ENCODE data around the gene CRISP2.
"Not testable (repeated sequence)": the region's sequence is repeated elsewhere in the genome, so short reads cannot be mapped to it uniquely, and the experiment has no call there.

Gene CRISP2

DNA sequence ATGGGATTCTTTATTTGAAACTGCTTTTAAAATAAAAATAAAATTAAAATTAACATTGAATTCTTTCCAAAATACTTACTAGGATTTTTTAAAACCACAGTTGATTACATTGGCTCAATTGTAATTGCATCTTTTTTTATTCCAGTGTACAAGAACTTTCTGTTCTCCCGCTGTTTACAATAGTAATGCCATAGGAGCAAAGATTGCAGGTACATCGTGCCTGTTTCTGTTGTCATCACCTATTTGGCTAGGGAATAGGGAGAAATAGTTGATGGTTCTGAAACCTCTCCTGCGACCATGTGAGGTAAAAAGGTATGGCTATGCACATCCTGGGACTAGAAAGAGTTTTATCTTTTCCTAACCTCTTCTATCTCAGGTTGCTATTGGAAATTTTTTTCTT, 48.5 kb downstream of the CRISP2 start:
- no peak for DNase-seq
- in situ Hi-C loops (cut with HindIII; ENCODE audit: low pct_ligation_motif_present, low pct_unique_long_range_greater_than_20kb, low sequenced_read_pairs): no loop called here

DNA sequence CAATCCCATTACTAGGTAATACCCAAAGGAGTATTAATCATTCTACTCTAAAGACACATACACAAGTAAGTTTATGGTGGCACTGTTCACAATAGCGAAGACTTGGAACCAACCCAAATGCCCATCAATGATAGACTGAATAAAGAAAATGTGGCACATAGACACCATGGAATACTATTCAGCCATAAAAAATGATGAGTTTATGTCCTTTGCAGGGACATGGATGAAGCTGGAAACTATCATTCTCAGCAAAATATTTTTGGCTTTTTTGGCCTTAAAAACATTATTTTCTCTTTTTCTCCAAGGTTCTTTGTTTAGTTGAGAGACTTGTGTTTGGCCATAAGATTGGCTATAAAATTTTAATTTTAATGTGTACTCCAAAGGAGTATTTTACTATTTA, 49.3 kb downstream of the CRISP2 start:
- in situ Hi-C loops (cut with HindIII; ENCODE audit: low pct_ligation_motif_present, low pct_unique_long_range_greater_than_20kb, low sequenced_read_pairs); DNase-seq: not testable (repeated sequence)

DNA sequence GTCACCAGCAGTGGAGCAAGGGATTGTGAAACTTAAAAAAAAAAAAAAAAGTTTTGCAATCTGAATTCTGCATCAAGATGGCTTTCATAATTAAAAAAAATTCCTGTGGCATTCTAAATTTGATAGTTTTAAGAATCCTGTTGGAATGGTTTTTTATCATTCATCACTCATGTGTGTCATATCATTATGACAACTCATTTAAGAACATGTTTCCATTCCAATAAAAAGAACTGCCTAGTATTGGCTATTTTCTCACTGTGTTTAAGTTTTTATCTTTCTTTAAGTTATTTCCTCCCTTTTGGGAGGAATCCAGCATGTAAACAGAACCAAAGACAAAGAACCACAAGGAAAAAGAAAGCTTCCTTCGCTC, 50.5 kb downstream of the CRISP2 start:
- no peak for DNase-seq
- in situ Hi-C loops (cut with HindIII; ENCODE audit: low pct_ligation_motif_present, low pct_unique_long_range_greater_than_20kb, low sequenced_read_pairs): no loop called here

DNA sequence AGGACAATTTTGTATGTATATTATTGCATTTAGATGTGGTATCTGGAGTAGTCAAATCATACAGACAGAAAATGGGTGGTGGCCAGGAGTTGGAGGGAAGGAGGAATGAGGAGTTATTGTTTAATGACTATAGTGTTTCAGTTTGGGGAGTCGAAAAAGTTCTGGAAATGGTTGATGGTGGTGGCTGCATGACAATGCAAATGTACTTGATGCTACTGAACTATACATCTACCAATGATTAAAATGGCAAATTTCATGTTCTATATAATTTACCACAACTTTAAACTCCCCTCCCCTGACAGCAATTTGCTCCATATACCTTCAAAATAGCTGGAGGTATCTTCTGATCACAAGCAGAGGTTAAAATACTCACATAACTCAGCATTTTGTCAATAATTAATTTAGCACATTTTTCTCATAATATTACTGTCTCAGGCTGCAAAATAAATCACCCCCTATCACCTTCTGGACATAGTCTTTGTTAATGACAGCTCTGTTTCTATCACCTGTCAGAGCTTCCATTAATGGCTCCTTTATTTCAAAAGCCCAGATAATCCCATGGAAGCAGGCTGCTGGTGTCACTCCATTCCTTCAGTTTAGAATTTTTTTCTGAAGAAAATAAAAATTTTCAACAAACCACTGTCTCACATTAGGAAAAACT, 51.0 kb downstream of the CRISP2 start:
- in situ Hi-C loops (cut with HindIII; ENCODE audit: low pct_ligation_motif_present, low pct_unique_long_range_greater_than_20kb, low sequenced_read_pairs): no loop called here
- no peak for DNase-seq

DNA sequence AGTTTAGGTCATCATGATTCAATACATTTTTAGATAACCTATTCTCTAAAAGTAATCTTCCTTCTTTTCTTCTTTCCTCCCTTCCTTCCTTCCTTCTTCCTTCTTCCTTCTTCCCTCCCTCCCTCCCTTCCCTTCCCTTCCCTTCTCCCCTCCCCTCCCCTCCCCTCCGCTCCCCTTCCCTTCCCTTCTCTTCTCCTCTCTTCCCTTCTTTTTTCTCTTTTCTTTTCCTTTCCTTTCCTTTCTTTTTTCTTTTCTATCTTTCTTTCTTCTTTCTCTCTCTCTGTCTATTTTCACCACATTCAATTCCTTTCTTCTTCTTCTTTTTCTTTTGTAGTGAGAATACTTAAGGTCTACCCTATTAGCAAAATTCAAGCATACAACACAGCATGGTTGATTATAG, 59.4 kb downstream of the CRISP2 start:
- no peak for DNase-seq
- in situ Hi-C loops (cut with HindIII; ENCODE audit: low pct_ligation_motif_present, low pct_unique_long_range_greater_than_20kb, low sequenced_read_pairs): no loop called here

DNA sequence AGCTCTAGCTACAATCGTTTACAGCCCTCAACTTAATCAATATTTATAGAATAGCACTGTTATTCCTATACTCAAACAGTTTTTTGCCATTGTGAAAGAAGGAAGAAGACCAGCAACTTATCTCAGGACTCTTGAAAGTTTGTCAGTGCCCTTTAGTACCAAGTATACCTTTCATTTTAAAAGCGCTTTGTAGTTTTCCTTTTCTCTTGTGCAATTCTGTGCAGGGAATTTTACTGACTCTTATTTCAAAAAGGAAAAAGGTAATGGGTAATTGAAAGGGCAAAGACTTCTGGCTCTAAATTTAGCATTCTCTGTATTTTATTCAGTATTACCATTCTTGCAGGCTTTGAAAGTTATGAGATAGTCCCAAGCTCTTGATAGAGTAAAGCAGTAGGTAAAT, 59.9 kb downstream of the CRISP2 start:
- in situ Hi-C loops (cut with HindIII; ENCODE audit: low pct_ligation_motif_present, low pct_unique_long_range_greater_than_20kb, low sequenced_read_pairs): no loop called here
- DNase-seq: no peak

DNA sequence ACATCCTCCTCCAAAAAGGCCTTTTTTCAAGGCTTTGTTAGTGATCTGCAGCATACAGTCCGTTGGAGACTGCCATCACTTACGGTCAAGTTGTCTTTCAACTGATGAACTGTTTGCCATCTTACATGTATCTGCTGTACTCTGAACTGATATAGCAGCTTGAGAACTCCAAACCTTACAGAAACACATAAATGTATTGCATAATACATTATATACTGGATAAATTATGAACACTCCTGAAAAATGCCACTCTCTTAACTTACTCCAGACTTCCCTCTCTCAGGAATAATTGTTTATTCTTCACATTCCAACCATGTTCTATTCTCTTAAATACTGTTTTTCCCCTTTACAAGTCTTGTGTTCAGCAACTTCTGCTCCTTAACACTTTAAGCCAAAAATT, 62.1 kb downstream of the CRISP2 start:
- in situ Hi-C loops (cut with HindIII; ENCODE audit: low pct_ligation_motif_present, low pct_unique_long_range_greater_than_20kb, low sequenced_read_pairs): no loop called here
- no peak for DNase-seq

DNA sequence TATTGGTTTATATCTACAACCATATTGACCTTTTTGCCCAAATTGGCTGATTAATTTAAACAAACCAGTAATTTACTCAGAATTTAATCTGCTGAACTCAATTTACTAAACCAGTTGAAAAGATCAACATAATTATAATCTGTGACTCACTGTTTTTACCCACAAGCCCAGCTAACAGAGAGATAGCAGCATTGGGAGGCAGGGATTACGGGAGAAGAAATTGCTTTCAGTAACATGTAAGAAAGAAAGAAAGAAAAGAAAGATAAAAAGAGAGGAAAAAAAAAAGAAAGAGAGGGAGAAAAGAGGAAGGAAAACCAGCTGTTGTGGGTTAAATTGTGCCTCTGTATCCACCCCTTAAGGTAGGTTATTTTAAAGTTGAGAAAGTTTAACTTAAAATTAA, 63.4 kb downstream of the CRISP2 start:
- in situ Hi-C loops (cut with HindIII; ENCODE audit: low pct_ligation_motif_present, low pct_unique_long_range_greater_than_20kb, low sequenced_read_pairs): no loop called here
- no peak for DNase-seq

DNA sequence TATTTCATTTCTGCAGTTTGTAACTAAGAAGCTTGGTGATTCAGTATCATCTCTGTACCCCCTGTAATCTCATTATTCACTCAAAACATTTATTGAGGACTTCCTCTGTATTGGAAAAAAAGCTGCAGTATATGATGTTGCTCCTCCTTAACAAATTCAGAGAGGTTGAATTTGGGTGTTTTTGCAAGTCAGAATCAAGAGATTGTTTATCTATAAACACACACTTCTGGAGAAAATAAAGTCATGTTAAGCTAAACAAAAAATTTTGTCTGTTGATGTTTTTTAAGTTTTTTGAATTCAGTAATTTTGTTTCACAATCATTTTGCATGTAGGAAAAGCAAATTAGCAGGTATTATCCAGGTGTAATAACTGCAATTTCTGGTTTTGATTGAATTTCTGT, 65.3 kb downstream of the CRISP2 start:
- in situ Hi-C loops (cut with HindIII; ENCODE audit: low pct_ligation_motif_present, low pct_unique_long_range_greater_than_20kb, low sequenced_read_pairs): no loop called here
- DNase-seq: no peak

DNA sequence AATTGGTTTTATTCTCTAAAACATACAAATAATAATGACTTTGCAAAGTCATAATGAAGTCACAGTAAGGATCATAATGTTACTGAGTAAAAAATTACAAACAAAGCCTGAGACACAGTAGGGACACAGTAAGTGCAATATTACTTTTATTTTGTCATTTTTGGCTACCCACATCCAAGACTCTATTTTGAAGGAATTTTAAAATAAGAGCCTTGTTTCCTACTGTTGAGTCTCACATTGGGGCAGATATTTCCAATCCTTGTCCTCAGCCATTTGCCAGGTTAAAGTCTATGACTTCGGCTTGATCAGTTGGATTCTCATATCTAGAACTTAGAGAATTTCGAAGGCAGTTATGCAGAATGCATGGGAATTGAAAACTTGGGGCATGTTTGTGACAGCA, 65.9 kb downstream of the CRISP2 start:
- in situ Hi-C loops (cut with HindIII; ENCODE audit: low pct_ligation_motif_present, low pct_unique_long_range_greater_than_20kb, low sequenced_read_pairs): no loop called here
- no peak for DNase-seq

DNA sequence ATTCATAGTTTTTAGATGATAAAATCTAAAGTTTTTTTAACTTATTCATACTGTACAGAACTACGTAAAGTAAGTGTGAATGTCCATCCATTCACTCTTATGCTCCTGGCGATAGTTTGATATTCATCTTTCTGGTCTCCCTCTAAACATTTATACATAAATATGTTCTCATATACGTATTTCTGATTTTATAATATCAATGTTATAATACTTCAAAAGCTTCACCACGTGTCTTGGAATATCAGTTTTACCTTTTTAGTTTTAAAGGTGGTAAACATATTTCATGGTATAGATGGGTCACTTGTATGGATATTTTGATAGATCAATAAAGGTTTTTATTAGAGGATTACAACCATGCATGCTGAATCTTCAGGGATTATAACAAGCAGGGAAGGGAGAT, 66.4 kb downstream of the CRISP2 start:
- DNase-seq: no peak
- in situ Hi-C loops (cut with HindIII; ENCODE audit: low pct_ligation_motif_present, low pct_unique_long_range_greater_than_20kb, low sequenced_read_pairs): no loop called here

DNA sequence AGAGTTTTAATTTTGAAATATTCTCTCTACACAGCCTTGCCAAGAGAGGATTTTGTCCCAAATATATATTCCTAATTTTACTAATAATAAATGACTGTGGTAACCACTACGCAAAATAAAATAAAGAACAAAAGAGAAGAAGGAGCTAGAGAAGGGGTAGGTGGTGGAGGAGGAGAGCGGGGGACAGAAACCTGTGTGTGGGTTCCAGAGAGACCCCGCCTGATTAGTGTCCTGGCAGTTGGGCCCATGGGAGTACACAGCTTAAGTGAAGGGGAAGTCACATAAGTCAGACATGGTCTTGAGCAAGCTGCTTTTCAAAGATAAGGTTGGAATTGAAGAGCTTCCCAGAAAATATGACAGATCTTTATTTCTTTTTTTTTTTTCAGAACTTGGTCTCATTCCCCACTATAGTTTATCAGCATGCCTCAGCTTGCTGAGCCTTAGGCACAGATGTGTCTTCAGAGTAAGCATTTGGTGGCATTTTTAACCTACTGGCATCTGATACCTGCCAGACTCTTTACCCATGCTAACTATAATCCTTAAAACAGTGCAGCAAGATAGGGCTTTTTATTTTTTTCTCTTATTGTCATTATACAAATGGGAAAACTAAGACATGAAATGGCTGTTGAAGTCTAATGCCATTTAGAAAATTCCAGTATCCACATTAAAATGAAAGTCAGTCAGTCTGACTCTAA, 67.1 kb downstream of the CRISP2 start:
- no peak for DNase-seq
- in situ Hi-C loops (cut with HindIII; ENCODE audit: low pct_ligation_motif_present, low pct_unique_long_range_greater_than_20kb, low sequenced_read_pairs): no loop called here

DNA sequence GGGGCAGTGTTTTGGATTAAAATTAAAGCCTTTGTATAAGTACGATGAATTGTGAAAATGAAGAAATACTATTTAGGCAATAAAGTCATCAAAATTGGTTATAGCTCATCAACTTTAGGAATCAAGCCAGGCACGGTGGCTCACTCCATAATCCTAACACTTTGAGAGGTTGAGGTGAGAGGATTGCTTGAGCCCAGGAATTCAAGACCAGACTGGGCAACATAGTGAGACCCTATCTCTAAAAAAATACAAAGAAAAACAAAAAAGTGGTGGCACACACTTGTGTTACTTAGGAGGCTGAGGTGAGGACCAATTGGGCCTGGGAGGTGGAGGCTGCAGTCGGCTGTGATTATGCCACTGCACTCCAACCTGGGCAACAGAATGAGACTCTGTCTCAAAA, 68.2 kb downstream of the CRISP2 start:
- in situ Hi-C loops (cut with HindIII; ENCODE audit: low pct_ligation_motif_present, low pct_unique_long_range_greater_than_20kb, low sequenced_read_pairs): no loop called here
- no peak for DNase-seq

Data from ACHN (cell line).